Ovary (tissue), 9 donors: ENCODE data around the gene ACOT2. TPM values are rescaled to one million over a fixed set of nuclear protein-coding genes. Genes with fewer than 3 reads are reported as not detected.

Experiments used
- DNase-seq, 5 donors: peaks; one replicate each; pipeline ENCODE4 v3.0.0-alpha.2; 2019 to 2020
- H3K27ac ChIP-seq, 2 donors: fragments of 200-600 bp; one replicate each; pipeline versions ENCODE4 v1.5.1 to v1.8.0; 2019 to 2022
- H3K27me3 ChIP-seq: fragments of 200-600 bp; one replicate; pipeline ENCODE4 v1.8.0; 2022
- H3K36me3 ChIP-seq: fragments of 200-600 bp; sonication (generic); one replicate; pipeline ENCODE4 v1.5.1; 2019
- H3K4me1 ChIP-seq: one replicate; pipeline ENCODE4 v1.8.1; 2013; ENCODE audit warnings: mild to moderate bottlenecking, moderate library complexity; ENCODE audit not compliant: insufficient read depth
- H3K4me3 ChIP-seq: fragments of 200-600 bp; sonication (generic); one replicate; pipeline ENCODE4 v1.5.1; 2017
- H3K9me3 ChIP-seq, 2 donors: fragments of 200-600 bp in 1 of 2; sonication (generic) in 1 of 2; one replicate each; pipeline versions ENCODE4 v1.5.1 to v1.8.1; 2013 to 2019; ENCODE audit warnings: mild to moderate bottlenecking in 1 of 2, moderate library complexity in 1 of 2
- EP300 ChIP-seq: sonication (generic); formaldehyde crosslinking; IDR thresholded peaks from one replicate; pipeline ENCODE4 v1.6.1; 2017; ENCODE audit warnings: antibody characterized with exemption
- POLR2A ChIP-seq: fragments of 450-650 bp; IDR thresholded peaks from one replicate; pipeline ENCODE4 v1.6.1; 2017; ENCODE audit warnings: antibody characterized with exemption, mild to moderate bottlenecking, moderate library complexity
- WGBS, 3 donors: extraction: QIAGEN DNeasy Blood & Tissue Kit in 1 of 3; methylation state at CpG; one replicate each; pipeline versions ENCODE4 v1.1.5 to v1.1.7; 2013 to 2017; 5-methylcytosine and 5-hydroxymethylcytosine counted together
- intact Hi-C, 4 donors: fragments of 100-400 bp; cut with DNase I; formaldehyde crosslinking; loops; one replicate each; pipeline versions ENCODE4 v1.11.0 to v1.15.1; 2022 to 2023
- polyA plus RNA-seq, 2 donors: library from polyadenylated mRNA; stranded (reverse); fragments of 200-250 nt in 1 of 2; fragments of 350-450 nt in 1 of 2; fragmentation: Illumina TruSeq in 1 of 2; extraction: RNeasy Lipid Tissue Mini Kit (QIAGEN cat#74804) in 1 of 2; gene quantifications; one replicate each; pipeline ENCODE4 v1.2.3, GENCODE V29; 2013 to 2014
- total RNA-seq, 7 donors: library from RNA; depleted of rRNA in 2 of 7; stranded (reverse); fragments of >200 nt in 2 of 7; fragmentation: NEBNext Ultra II Directional in 3 of 7; extraction: Animal tissue kit (Norgen Biotek cat#: 25700) in 3 of 7; gene quantifications; one replicate each; pipeline versions ENCODE4 v1.1.0 to v1.2.4, GENCODE V29; 2016 to 2023
- TF ChIP-seq, protein P1 (sequence below), 3 donors: fragments of 450-650 bp in 2 of 3; fragments of 200-600 bp in 1 of 3; IDR thresholded peaks; one replicate each; pipeline versions ENCODE4 v1.5.1 to v1.8.0; 2016 to 2022; ENCODE audit warnings: antibody characterized with exemption in 3 of 3, mild to moderate bottlenecking in 1 of 3
- donor health status: DM: no; HTN: no; CAD: no; lungs with moderate emphysema.
- donor health status: DM: no; HTN: no; CAD: no.
- donor health status: Bipolar disorder and iron deficiency.
- donor health status: DM: yes; HTN: yes; CAD: no.
- donor health status: DM: no; HTN: no; CAD: no.
- donor health status: DM: yes; HTN: yes; CAD: no.

Gene ACOT2
- total and polyA plus RNA-seq, 9 donors = 10.8 to 35.7 (median 23.1) TPM

DNA sequence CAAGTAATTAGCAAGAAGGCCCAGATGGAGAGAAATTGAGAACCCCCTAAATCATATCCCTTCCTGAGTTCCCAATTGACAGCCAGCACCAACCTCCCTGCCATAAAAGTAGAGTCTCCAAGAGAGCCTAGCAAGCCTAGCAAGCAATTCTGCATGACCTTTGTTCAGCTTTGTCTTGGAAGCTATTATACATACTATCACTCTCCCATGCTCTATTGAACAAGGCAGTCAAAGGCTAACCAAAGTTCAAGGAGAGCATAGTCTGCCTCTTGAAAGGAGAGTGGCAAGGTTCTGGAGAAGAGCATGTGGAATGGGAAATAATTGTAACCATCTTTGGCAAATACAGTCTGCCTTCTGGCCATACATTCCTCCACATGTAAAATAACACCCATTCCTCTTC, 30.5 kb downstream of the ACOT2 start:
- TF ChIP-seq EP300 = no peak
- TF ChIP-seq, protein P1, sequence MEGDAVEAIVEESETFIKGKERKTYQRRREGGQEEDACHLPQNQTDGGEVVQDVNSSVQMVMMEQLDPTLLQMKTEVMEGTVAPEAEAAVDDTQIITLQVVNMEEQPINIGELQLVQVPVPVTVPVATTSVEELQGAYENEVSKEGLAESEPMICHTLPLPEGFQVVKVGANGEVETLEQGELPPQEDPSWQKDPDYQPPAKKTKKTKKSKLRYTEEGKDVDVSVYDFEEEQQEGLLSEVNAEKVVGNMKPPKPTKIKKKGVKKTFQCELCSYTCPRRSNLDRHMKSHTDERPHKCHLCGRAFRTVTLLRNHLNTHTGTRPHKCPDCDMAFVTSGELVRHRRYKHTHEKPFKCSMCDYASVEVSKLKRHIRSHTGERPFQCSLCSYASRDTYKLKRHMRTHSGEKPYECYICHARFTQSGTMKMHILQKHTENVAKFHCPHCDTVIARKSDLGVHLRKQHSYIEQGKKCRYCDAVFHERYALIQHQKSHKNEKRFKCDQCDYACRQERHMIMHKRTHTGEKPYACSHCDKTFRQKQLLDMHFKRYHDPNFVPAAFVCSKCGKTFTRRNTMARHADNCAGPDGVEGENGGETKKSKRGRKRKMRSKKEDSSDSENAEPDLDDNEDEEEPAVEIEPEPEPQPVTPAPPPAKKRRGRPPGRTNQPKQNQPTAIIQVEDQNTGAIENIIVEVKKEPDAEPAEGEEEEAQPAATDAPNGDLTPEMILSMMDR (IDR thresholded peaks at IDR 0.05) = no peak
- no peak for TF ChIP-seq POLR2A
- Histone ChIP-seq H3K4me1 (no peaks in the 10 kb centered on the region), H3K27me3 (no peaks in the 10 kb centered on the region), H3K27ac (no peak overlapping the region), H3K36me3 (no peaks in the 10 kb centered on the region), H3K9me3 (no peaks in the 10 kb centered on the region), H3K4me3 (no peak overlapping the region)
- DNase-seq = no peak
- intact Hi-C loops = no loop called here

DNA sequence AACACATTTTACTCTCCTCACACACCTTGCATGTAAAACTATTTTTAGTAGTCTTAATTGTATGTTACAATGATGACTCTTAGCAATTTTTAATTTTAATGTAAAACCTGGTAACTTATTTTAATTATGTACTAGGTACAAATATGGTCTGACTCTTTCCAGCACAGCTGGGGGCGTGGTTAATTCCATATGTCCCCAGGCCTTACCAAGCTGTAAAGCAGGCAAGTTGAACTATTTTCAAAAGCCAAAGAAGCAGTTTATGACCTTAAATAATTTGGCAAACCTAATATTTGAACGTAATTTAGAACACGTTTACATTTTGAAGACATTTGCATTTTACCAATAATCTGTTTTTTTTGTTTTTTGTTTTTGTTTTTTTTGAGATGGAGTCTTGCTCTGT, 34.0 kb downstream of the ACOT2 start:
- H3K27ac ChIP-seq = no peak overlapping the region
- no peaks in the 10 kb centered on the region for H3K4me1 ChIP-seq
- intact Hi-C loops = no loop called here
- no peaks in the 10 kb centered on the region for H3K27me3 ChIP-seq
- DNase-seq = no peak
- TF ChIP-seq EP300 (no peak), POLR2A (no peak)
- TF ChIP-seq, protein P1 (IDR thresholded peaks at IDR 0.05) = no peak
- no peaks in the 10 kb centered on the region for H3K9me3 ChIP-seq
- no peaks in the 10 kb centered on the region for H3K36me3 ChIP-seq
- no peak overlapping the region for H3K4me3 ChIP-seq
- 65 to 75% (median 66%) methylated on average over 3 of the region's 3 CpGs for WGBS, 3 donors

DNA sequence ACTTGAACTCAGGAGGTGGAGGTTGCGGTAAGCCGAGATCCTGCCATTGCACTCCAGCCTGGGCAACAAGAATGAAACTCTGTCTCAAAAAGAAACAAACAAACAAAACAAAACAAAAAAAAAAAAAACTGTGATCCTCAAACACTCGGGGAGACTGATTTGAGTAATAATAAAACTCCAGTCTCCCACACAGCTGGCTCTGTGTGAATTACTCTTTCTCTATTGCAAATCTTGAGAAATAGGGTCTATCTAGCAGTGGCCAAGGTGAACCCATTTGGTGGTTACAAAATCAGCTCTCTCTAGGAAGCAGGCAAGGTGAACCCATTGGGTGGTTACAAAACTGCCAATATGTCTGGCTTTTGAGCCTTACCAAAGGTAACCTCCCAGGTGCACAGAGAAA, 37.3 kb downstream of the ACOT2 start:
- Histone ChIP-seq H3K4me1 (no peaks in the 10 kb centered on the region), H3K36me3 (no peaks in the 10 kb centered on the region), H3K27ac (no peak overlapping the region), H3K9me3 (no peaks in the 10 kb centered on the region), H3K4me3 (no peak overlapping the region), H3K27me3 (no peaks in the 10 kb centered on the region)
- intact Hi-C loops = no loop called here
- WGBS, 3 donors = 79 to 97% (median 88%) methylated on average over 3 of the region's 3 CpGs
- DNase-seq = no peak
- no peak for TF ChIP-seq EP300
- no peak for TF ChIP-seq POLR2A
- TF ChIP-seq, protein P1 (IDR thresholded peaks at IDR 0.05) = no peak

DNA sequence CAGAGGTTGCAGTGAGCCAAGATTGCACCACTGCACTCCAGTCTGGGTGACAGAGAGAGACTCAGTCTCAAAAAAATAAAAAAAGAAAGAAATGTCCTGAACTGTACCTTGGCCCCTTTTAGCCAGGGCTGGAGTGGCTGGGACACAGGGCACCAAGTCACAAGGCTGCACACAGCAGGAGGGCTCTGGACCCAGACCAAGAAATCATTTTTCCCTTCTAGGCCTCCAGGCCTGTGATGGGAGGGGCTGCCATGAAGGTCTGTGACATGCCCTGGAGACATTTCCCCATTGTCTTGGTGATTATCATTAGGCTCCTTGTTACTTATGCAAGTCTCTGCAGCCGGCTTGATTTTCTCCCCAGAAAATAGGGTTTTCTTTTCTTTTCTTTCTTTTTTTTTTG, 38.2 kb downstream of the ACOT2 start:
- Histone ChIP-seq H3K27me3 (no peaks in the 10 kb centered on the region), H3K4me1 (no peaks in the 10 kb centered on the region), H3K27ac (no peak overlapping the region), H3K9me3 (no peaks in the 10 kb centered on the region), H3K36me3 (no peaks in the 10 kb centered on the region), H3K4me3 (no peak overlapping the region)
- no peak for DNase-seq
- TF ChIP-seq POLR2A (no peak), EP300 (no peak)
- TF ChIP-seq, protein P1 (IDR thresholded peaks at IDR 0.05) = no peak
- intact Hi-C loops = no loop called here
- WGBS, 3 donors = 78 to 94% (median 86%) methylated on average over 1 of the region's 1 CpG

DNA sequence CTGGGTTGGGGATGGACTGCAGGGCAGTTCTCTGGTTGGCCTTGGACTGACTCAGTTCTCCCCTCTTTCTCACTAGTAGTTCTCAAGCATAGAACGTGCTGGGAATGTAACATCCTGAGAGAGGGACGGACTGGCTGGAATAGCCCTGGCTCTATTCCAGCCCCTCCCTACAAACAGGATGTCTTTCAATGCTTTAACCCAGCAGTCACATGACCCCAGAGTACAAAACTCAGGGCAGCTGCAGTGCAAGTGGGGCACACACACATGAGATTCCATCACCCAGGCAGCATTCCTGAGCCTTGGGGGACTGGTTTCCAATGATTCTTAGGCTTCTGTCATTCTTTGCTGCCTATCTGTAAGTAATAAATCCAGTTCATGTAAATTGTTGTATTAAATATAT, 41.7 kb downstream of the ACOT2 start:
- Histone ChIP-seq H3K4me3 (no peak overlapping the region), H3K27me3 (no peaks in the 10 kb centered on the region), H3K27ac (no peak overlapping the region), H3K36me3 (no peaks in the 10 kb centered on the region), H3K9me3 (no peaks in the 10 kb centered on the region), H3K4me1 (no peaks in the 10 kb centered on the region)
- DNase-seq = no peak
- intact Hi-C loops = no loop called here
- TF ChIP-seq POLR2A (no peak), EP300 (no peak)
- TF ChIP-seq, protein P1 (IDR thresholded peaks at IDR 0.05) = no peak
- WGBS, 3 donors = 5 to 35% (median 28%) methylated on average over 2 of the region's 2 CpGs
